SU-DHL-6 (cell line): ENCODE results near the gene BRI3.

ENCODE experiments used
- CTCF ChIP-seq: fragments of 200-600 bp; sonication (generic); IDR thresholded peaks from one replicate; pipeline ENCODE4 v1.5.1; 2017; ENCODE audit warnings: antibody characterized with exemption, mild to moderate bottlenecking, low read length, moderate library complexity; ENCODE audit not compliant: insufficient read depth, poor library complexity, severe bottlenecking
- EZH2phosphoT487 ChIP-seq: fragments of 200-600 bp; sonication (generic), shearing (Covaris generic); conservative IDR thresholded peaks from 2 replicates; pipeline ENCODE4 v1.6.1; 2018; ENCODE audit warnings: mild to moderate bottlenecking, antibody characterized with exemption, low read length, moderate library complexity, mixed read lengths

GRCh38 chr7:98238976-98239375, 42.5 kb upstream of the BRI3 start:
- TF ChIP-seq CTCF (no peak), EZH2phosphoT487 (no peak)
